C1 segment of cervical spinal cord (tissue), 14 donors: ENCODE results near the gene GPR132.
"Not testable (repeated sequence)": the region's sequence is repeated elsewhere in the genome, so short reads cannot be mapped to it uniquely, and the experiment has no call there.

ENCODE experiments used
- DNase-seq, 14 donors: peaks; one replicate each; lab custom pipeline; 2025; lab: John Stamatoyannopoulos, UW

The GPR132 gene

GRCh38 chr14:105075379-105076295 lies 10.4 kb upstream of the GPR132 start:
- peak in 4 of 14 donors; percentile 23 to 40 (median 30) for DNase-seq

- no peak for DNase-seq
Measured at GRCh38 chr14:105074601-105075053, 9.4 kb upstream of the GPR132 start.

- DNase-seq = no peak
Measured at GRCh38 chr14:105073720-105074600, 8.7 kb upstream of the GPR132 start.

GRCh38 chr14:105072892-105073719 lies 7.9 kb upstream of the GPR132 start:
- no peak for DNase-seq

- no peak for DNase-seq
Measured at GRCh38 chr14:105072381-105072861, 7.2 kb upstream of the GPR132 start.

GRCh38 chr14:105071942-105072341 lies 6.7 kb upstream of the GPR132 start:
- no peak for DNase-seq

- DNase-seq = no peak
Measured at GRCh38 chr14:105071326-105071725, 6.1 kb upstream of the GPR132 start.

GRCh38 chr14:105070760-105071137 lies 5.5 kb upstream of the GPR132 start:
- DNase-seq = no peak

GRCh38 chr14:105069871-105070759 lies 4.9 kb upstream of the GPR132 start:
- peak in 1 of 14 donors; percentile 26 for DNase-seq

- no peak for DNase-seq
Measured at GRCh38 chr14:105069522-105069870, 4.3 kb upstream of the GPR132 start.

GRCh38 chr14:105068818-105069217 lies 3.6 kb upstream of the GPR132 start:
- no peak for DNase-seq

GRCh38 chr14:105067969-105068301 lies 2.7 kb upstream of the GPR132 start:
- no peak for DNase-seq

GRCh38 chr14:105067140-105067968 lies 2.1 kb upstream of the GPR132 start:
- no peak for DNase-seq

- no peak for DNase-seq
Measured at GRCh38 chr14:105066240-105067071, 1.2 kb upstream of the GPR132 start.

GRCh38 chr14:105064721-105065143 lies 498 bp downstream of the GPR132 start:
- DNase-seq = peak in 4 of 14 donors; percentile 15 to 41 (median 26)

GRCh38 chr14:105064001-105064400 lies 1.2 kb downstream of the GPR132 start:
- no peak for DNase-seq

GRCh38 chr14:105063506-105063905 lies 1.7 kb downstream of the GPR132 start:
- not testable (repeated sequence) for DNase-seq

GRCh38 chr14:105063056-105063455 lies 2.2 kb downstream of the GPR132 start:
- DNase-seq = no peak

GRCh38 chr14:105062048-105062433 lies 3.2 kb downstream of the GPR132 start:
- DNase-seq = no peak
